Gastroesophageal sphincter (tissue), 4 donors: ENCODE measurements around the gene ABLIM2. TPM values are rescaled to one million over a fixed set of nuclear protein-coding genes. Genes with fewer than 3 reads are reported as not detected.

ENCODE experiments used
- ATAC-seq: fragments of 150-250 bp; one replicate; pipeline ENCODE4 v1.9.1; 2016; ENCODE audit warnings: mild to moderate bottlenecking, moderate library complexity
- H3K27ac ChIP-seq, 4 donors: fragments of 200-600 bp; sonication (generic) in 3 of 4; 1 replicate in 3 of 4; 2 replicates in 1 of 4; pipeline ENCODE4 v1.5.1; 2016 to 2019
- H3K27me3 ChIP-seq: fragments of 200-600 bp; sonication (generic); one replicate; pipeline ENCODE4 v1.5.1; 2019
- H3K36me3 ChIP-seq, 2 donors: fragments of 200-600 bp; sonication (generic); one replicate each; pipeline ENCODE4 v1.5.1; 2019; ENCODE audit warnings: control low read depth in 1 of 2
- H3K4me1 ChIP-seq, 3 donors: fragments of 200-600 bp; sonication (generic); 1 replicate in 2 of 3; 2 replicates in 1 of 3; pipeline ENCODE4 v1.5.1; 2016 to 2019; ENCODE audit warnings: control low read depth in 2 of 3
- H3K4me3 ChIP-seq, 2 donors: fragments of 200-600 bp; sonication (generic); one replicate each; pipeline ENCODE4 v1.5.1; 2019; ENCODE audit warnings: mild to moderate bottlenecking in 1 of 2, moderate library complexity in 1 of 2
- H3K9me3 ChIP-seq, 3 donors: fragments of 200-600 bp; sonication (generic); one replicate each; pipeline ENCODE4 v1.5.1; 2017 to 2019; ENCODE audit warnings: control low read depth in 2 of 3
- CTCF ChIP-seq, 4 experiments: fragments of 200-600 bp in 2 of 4; fragments of 450-650 bp in 2 of 4; sonication (generic) in 1 of 4; IDR thresholded peaks; one replicate each; pipeline ENCODE4 v1.5.1; 2017 to 2019; ENCODE audit warnings: antibody characterized with exemption in 4 of 4, mild to moderate bottlenecking in 2 of 4, moderate library complexity in 2 of 4
- EP300 ChIP-seq: sonication (generic); formaldehyde crosslinking; IDR thresholded peaks from one replicate; pipeline ENCODE4 v1.6.1; 2017; ENCODE audit warnings: antibody characterized with exemption, mild to moderate bottlenecking
- POLR2A ChIP-seq, 2 donors: fragments of 450-650 bp; IDR thresholded peaks; one replicate each; pipeline ENCODE4 v1.6.1; 2017; ENCODE audit warnings: antibody characterized with exemption in 2 of 2, mild to moderate bottlenecking in 2 of 2, moderate library complexity in 1 of 2
- POLR2AphosphoS5 ChIP-seq: sonication (generic); formaldehyde crosslinking; IDR thresholded peaks from one replicate; pipeline ENCODE4 v1.6.1; 2017; ENCODE audit warnings: antibody characterized with exemption
- WGBS, 2 donors: methylation state at CpG; one replicate each; pipeline ENCODE4 v1.1.5; 2018; ENCODE audit warnings: low coverage in 1 of 2; 5-methylcytosine and 5-hydroxymethylcytosine counted together
- total RNA-seq, 4 donors: library from RNA; depleted of rRNA; stranded (reverse); fragments of >200 nt; gene quantifications; one replicate each; pipeline ENCODE4 v1.1.0, GENCODE V29; 2016

ABLIM2 gene
- total RNA-seq, 4 donors from 2014 or later, result 5.0 to 13.5 (median 8.0) TPM

DNA sequence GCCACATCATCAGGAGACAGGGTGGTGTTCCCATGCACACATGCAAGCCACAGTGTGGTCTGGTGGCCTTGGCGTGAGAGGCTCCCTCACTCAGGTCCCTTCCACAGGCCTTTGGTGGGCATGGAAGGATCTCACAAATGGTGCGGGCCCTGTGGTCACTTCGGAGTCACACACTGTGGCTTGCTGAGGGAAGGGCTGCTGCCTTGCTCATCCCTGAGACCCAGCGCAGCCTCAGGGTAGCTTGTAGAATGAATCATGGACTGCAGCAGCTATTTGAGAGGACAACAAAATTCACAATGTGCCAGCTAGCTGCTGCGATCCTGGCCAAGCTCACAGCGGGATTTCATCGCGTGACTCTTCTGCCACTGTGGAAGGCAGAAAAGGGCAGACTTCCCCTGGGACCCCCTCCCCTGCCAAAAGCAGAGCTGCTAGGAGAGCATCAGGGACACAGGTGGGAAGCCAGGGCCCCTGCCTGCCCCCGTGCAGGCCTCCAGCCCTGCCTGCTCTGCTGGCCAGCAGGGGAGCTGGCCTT, 106.4 kb downstream of the ABLIM2 start:
- no peak overlapping the region for H3K4me3 ChIP-seq
- no peak for ATAC-seq
- H3K27me3 ChIP-seq, result no peaks in the 10 kb centered on the region
- no peaks in the 10 kb centered on the region for H3K36me3 ChIP-seq
- no peak overlapping the region for H3K27ac ChIP-seq
- peaks cover 0 to 21% (median 9%) of the 10 kb centered on the region in 3 donors for H3K4me1 ChIP-seq
- peaks cover 0 to 15% (median 0%) of the 10 kb centered on the region in 3 donors for H3K9me3 ChIP-seq
- no CpG with 5 or more reads among the region's 9 CpGs for WGBS, 2 donors
- TF ChIP-seq POLR2AphosphoS5, result no peak
- no peak for TF ChIP-seq EP300
- no peak for TF ChIP-seq CTCF (IDR thresholded peaks at IDR 0.05)
- TF ChIP-seq POLR2A (IDR thresholded peaks at IDR 0.05), result no peak

GRCh38 chr4:8051644-8052043, 107.0 kb downstream of the ABLIM2 start:
- peaks cover 0 to 21% (median 9%) of the 10 kb centered on the region in 3 donors for H3K4me1 ChIP-seq
- H3K36me3 ChIP-seq, result no peaks in the 10 kb centered on the region
- H3K27me3 ChIP-seq, result no peaks in the 10 kb centered on the region
- TF ChIP-seq POLR2A (IDR thresholded peaks at IDR 0.05) (no peak), EP300 (no peak), CTCF (IDR thresholded peaks at IDR 0.05) (no peak), POLR2AphosphoS5 (no peak)
- H3K9me3 ChIP-seq, result peaks cover 0 to 15% (median 0%) of the 10 kb centered on the region in 3 donors
- H3K27ac ChIP-seq, result peak overlapping the region in 2 of 4 donors; percentile 78 to 79
- 88 to 91% methylated on average over 4 to 6 of the region's 7 CpGs for WGBS, 2 donors
- ATAC-seq, result no peak
- H3K4me3 ChIP-seq, result no peak overlapping the region

GRCh38 chr4:8050555-8051206, 107.9 kb downstream of the ABLIM2 start:
- H3K36me3 ChIP-seq, result no peaks in the 10 kb centered on the region
- peaks cover 0 to 15% (median 0%) of the 10 kb centered on the region in 3 donors for H3K9me3 ChIP-seq
- peaks cover 0 to 21% (median 9%) of the 10 kb centered on the region in 3 donors for H3K4me1 ChIP-seq
- 52% methylated on average over 2 of the region's 28 CpGs; no CpG with 5 or more reads in 1 of the 2 donors for WGBS, 2 donors
- peak; percentile 84 for ATAC-seq
- H3K27me3 ChIP-seq, result no peaks in the 10 kb centered on the region
- H3K27ac ChIP-seq, result peak overlapping the region in 3 of 4 donors; percentile 74 to 79 (median 78)
- peak overlapping the region in 1 of 2 donors; percentile 35 for H3K4me3 ChIP-seq
- no peak for TF ChIP-seq EP300
- TF ChIP-seq POLR2AphosphoS5, result peak; percentile 26

- Histone ChIP-seq H3K27ac (peak overlapping the region in 3 of 4 donors; percentile 74 to 79 (median 78)), H3K36me3 (no peaks in the 10 kb centered on the region), H3K4me1 (peaks cover 0 to 21% (median 9%) of the 10 kb centered on the region in 3 donors), H3K4me3 (no peak overlapping the region), H3K27me3 (no peaks in the 10 kb centered on the region), H3K9me3 (peaks cover 0 to 9% (median 0%) of the 10 kb centered on the region in 3 donors)
- TF ChIP-seq EP300 (no peak), POLR2AphosphoS5 (no peak), CTCF (IDR thresholded peaks at IDR 0.05) (no peak), POLR2A (IDR thresholded peaks at IDR 0.05) (no peak)
- ATAC-seq, result no peak
- 55 to 94% methylated on average over 2 to 3 of the region's 4 CpGs for whole genome bisulfite sequencing, 2 donors
Measured at GRCh38 chr4:8050180-8050554, 108.4 kb downstream of the ABLIM2 start.

- Histone ChIP-seq H3K36me3 (peaks cover 0 to 1% of the 10 kb centered on the region in 2 donors), H3K27me3 (no peaks in the 10 kb centered on the region), H3K4me3 (no peak overlapping the region), H3K27ac (no peak overlapping the region), H3K4me1 (peaks cover 0 to 21% (median 9%) of the 10 kb centered on the region in 3 donors), H3K9me3 (no peaks in the 10 kb centered on the region)
- 84 to 87% methylated on average over 3 to 4 of the region's 18 CpGs for WGBS, 2 donors
- no peak for ATAC-seq
- TF ChIP-seq POLR2A (IDR thresholded peaks at IDR 0.05), result no peak
- TF ChIP-seq POLR2AphosphoS5, result no peak
- TF ChIP-seq EP300, result no peak
- TF ChIP-seq CTCF (IDR thresholded peaks at IDR 0.05), result no peak
Measured at GRCh38 chr4:8048856-8049676, 109.5 kb downstream of the ABLIM2 start.
